MM.1S (cell line): ENCODE data around the gene FATE1.
A peak's percentile ranks its signal among the peaks of the same experiment; 100 is the strongest.

ENCODE experiments used
- DNase-seq: peaks from one replicate; pipeline ENCODE4 v3.0.0-alpha.2; 2015
- H2AFZ ChIP-seq: fragments of 300-600 bp; sonication (generic); 2 replicates; pipeline ENCODE4 v1.6.0; 2016; ENCODE audit warnings: antibody characterized with exemption, low read length
- H3F3A ChIP-seq: fragments of 300-600 bp; sonication (generic); 2 replicates; pipeline ENCODE4 v1.6.1; 2016; ENCODE audit warnings: mild to moderate bottlenecking, antibody characterized with exemption, low read length, moderate library complexity, mixed read lengths; ENCODE audit not compliant: insufficient read depth
- H3K27ac ChIP-seq: fragments of 300-600 bp; sonication (generic); 2 replicates; pipeline ENCODE4 v1.5.1; 2016; ENCODE audit warnings: mild to moderate bottlenecking, low read length
- H3K27me3 ChIP-seq: fragments of 300-600 bp; sonication (generic); replicated peaks from 2 replicates; pipeline ENCODE4 v1.6.0; 2016; ENCODE audit warnings: low read length; ENCODE audit not compliant: insufficient read depth
- H3K36me3 ChIP-seq: fragments of 300-600 bp; sonication (generic); replicated peaks from 2 replicates; pipeline ENCODE4 v1.6.1; 2016; ENCODE audit warnings: mild to moderate bottlenecking, low read length, mixed read lengths; ENCODE audit not compliant: insufficient read depth
- H3K4me1 ChIP-seq: fragments of 300-600 bp; sonication (generic); 2 replicates; pipeline ENCODE4 v1.6.1; 2016; ENCODE audit warnings: low read length, mixed read lengths
- H3K4me2 ChIP-seq: fragments of 300-600 bp; sonication (generic); 2 replicates; pipeline ENCODE4 v1.6.0; 2016; ENCODE audit warnings: low read depth, low read length
- H3K4me3 ChIP-seq: fragments of 300-600 bp; sonication (generic); 2 replicates; pipeline ENCODE4 v1.5.1; 2016; ENCODE audit warnings: low read length, mixed read lengths
- H3K79me2 ChIP-seq: fragments of 300-600 bp; sonication (generic); 2 replicates; pipeline ENCODE4 v1.6.1; 2016; ENCODE audit warnings: mixed run types, low read length, mixed read lengths
- H3K9ac ChIP-seq: fragments of 300-600 bp; sonication (generic); 2 replicates; pipeline ENCODE4 v1.6.1; 2016; ENCODE audit warnings: low read length, mixed read lengths
- H3K9me2 ChIP-seq: fragments of 300-600 bp; sonication (generic); replicated peaks from 2 replicates; pipeline ENCODE4 v1.6.1; 2016; ENCODE audit warnings: mild to moderate bottlenecking, low read length, mixed read lengths; ENCODE audit not compliant: insufficient read depth
- H3K9me3 ChIP-seq: fragments of 300-600 bp; sonication (generic); replicated peaks from 2 replicates; pipeline ENCODE4 v1.6.1; 2016; ENCODE audit warnings: mild to moderate bottlenecking, low read length, mixed read lengths; ENCODE audit not compliant: insufficient read depth
- H4K20me1 ChIP-seq: fragments of 300-600 bp; sonication (generic); 2 replicates; pipeline ENCODE4 v1.6.1; 2016; ENCODE audit warnings: mild to moderate bottlenecking, low read length, moderate library complexity, mixed read lengths; ENCODE audit not compliant: insufficient read depth
- CTCF ChIP-seq: fragments of 300-600 bp; sonication (generic); IDR thresholded peaks from 2 replicates; pipeline ENCODE4 v1.5.1; 2016; ENCODE audit warnings: antibody characterized with exemption, low read length, mixed read lengths
- EZH2 ChIP-seq: fragments of 300-600 bp; sonication (generic); optimal IDR thresholded peaks from 2 replicates; pipeline ENCODE3; 2017; ENCODE audit warnings: low read depth, mild to moderate bottlenecking, antibody characterized with exemption, low read length, mixed read lengths
- EZH2phosphoT487 ChIP-seq: fragments of 300-600 bp; sonication (generic); IDR thresholded peaks from 2 replicates; pipeline ENCODE4 v1.6.1; 2018; ENCODE audit warnings: antibody characterized with exemption, low read length

Gene FATE1

GRCh38 chrX:151680805-151681204 lies 35.0 kb upstream of the FATE1 start:
- DNase-seq = peak; percentile 47
- Histone ChIP-seq H3K9me3 (no peaks in the 10 kb centered on the region), H3K36me3 (no peaks in the 10 kb centered on the region), H3K4me3 (no peak overlapping the region), H3K4me2 (no peak overlapping the region), H3K4me1 (no peaks in the 10 kb centered on the region), H3K79me2 (no peaks in the 10 kb centered on the region), H3K27ac (no peak overlapping the region), H3K9ac (no peak overlapping the region), H3K9me2 (no peaks in the 10 kb centered on the region), H3K27me3 (no peaks in the 10 kb centered on the region), H2AFZ (no peak overlapping the region), H3F3A (no peaks in the 10 kb centered on the region), H4K20me1 (no peaks in the 10 kb centered on the region)
- TF ChIP-seq EZH2phosphoT487 (no peak), CTCF (peak; percentile 60)

- H3K27me3 ChIP-seq = no peaks in the 10 kb centered on the region
- no peak overlapping the region for H3K4me2 ChIP-seq
- H3K9ac ChIP-seq = no peak overlapping the region
- H4K20me1 ChIP-seq = no peaks in the 10 kb centered on the region
- H3K9me2 ChIP-seq = no peaks in the 10 kb centered on the region
- no peaks in the 10 kb centered on the region for H3F3A ChIP-seq
- no peaks in the 10 kb centered on the region for H3K4me1 ChIP-seq
- H3K36me3 ChIP-seq = no peaks in the 10 kb centered on the region
- no peaks in the 10 kb centered on the region for H3K9me3 ChIP-seq
- H3K27ac ChIP-seq = no peak overlapping the region
- H2AFZ ChIP-seq = no peak overlapping the region
- TF ChIP-seq EZH2phosphoT487 (no peak), CTCF (no peak), EZH2 (no peak)
- no peak overlapping the region for H3K4me3 ChIP-seq
- no peak for DNase-seq
- H3K79me2 ChIP-seq = no peaks in the 10 kb centered on the region
Measured at GRCh38 chrX:151687635-151688034, 28.2 kb upstream of the FATE1 start.

- no peak overlapping the region for H2AFZ ChIP-seq
- H3K4me2 ChIP-seq = no peak overlapping the region
- H3K9me3 ChIP-seq = no peaks in the 10 kb centered on the region
- H3K9me2 ChIP-seq = no peaks in the 10 kb centered on the region
- H3K4me1 ChIP-seq = no peaks in the 10 kb centered on the region
- no peak overlapping the region for H3K9ac ChIP-seq
- H3F3A ChIP-seq = no peaks in the 10 kb centered on the region
- no peaks in the 10 kb centered on the region for H3K36me3 ChIP-seq
- H3K27me3 ChIP-seq = no peaks in the 10 kb centered on the region
- no peak for DNase-seq
- no peak overlapping the region for H3K4me3 ChIP-seq
- no peaks in the 10 kb centered on the region for H4K20me1 ChIP-seq
- no peaks in the 10 kb centered on the region for H3K79me2 ChIP-seq
- no peak overlapping the region for H3K27ac ChIP-seq
- TF ChIP-seq EZH2 (no peak), EZH2phosphoT487 (no peak), CTCF (no peak)
Measured at GRCh38 chrX:151688695-151689094, 27.1 kb upstream of the FATE1 start.
